Medulla oblongata (tissue), 1 donor: ENCODE data around the gene NFKB1.
"Not testable (repeated sequence)": the region's sequence is repeated elsewhere in the genome, so short reads cannot be mapped to it uniquely, and the experiment has no call there.

Experiments used
- DNase-seq: peaks from one replicate; pipeline ENCODE4 v3.0.0-alpha.2; 2015; ENCODE audit errors: extremely low spot score

NFKB1 gene

DNA sequence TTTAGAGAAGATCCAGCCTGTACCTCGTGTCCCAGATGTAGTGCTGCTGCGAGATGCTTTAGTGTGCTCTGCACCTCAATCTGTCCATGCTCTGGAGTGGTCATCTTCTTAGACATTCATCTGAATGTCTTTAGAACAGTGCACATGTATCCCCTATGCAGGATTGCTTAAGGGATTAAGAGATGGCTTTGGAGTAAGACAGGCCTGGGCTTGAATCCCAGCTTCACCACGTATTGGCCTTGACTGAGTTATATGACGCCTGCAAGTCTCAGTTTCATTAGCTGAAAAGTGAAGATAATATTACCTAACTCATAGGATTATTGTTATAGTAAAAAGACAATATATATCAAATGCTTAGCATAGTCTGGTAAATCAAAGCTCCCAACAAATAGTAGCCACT, 98.3 kb downstream of the NFKB1 start:
- DNase-seq: no peak

GRCh38 chr4:102599886-102600285, 98.7 kb downstream of the NFKB1 start:
- DNase-seq: no peak

- DNase-seq: no peak
Measured at GRCh38 chr4:102600689-102601088, 99.5 kb downstream of the NFKB1 start.

DNA sequence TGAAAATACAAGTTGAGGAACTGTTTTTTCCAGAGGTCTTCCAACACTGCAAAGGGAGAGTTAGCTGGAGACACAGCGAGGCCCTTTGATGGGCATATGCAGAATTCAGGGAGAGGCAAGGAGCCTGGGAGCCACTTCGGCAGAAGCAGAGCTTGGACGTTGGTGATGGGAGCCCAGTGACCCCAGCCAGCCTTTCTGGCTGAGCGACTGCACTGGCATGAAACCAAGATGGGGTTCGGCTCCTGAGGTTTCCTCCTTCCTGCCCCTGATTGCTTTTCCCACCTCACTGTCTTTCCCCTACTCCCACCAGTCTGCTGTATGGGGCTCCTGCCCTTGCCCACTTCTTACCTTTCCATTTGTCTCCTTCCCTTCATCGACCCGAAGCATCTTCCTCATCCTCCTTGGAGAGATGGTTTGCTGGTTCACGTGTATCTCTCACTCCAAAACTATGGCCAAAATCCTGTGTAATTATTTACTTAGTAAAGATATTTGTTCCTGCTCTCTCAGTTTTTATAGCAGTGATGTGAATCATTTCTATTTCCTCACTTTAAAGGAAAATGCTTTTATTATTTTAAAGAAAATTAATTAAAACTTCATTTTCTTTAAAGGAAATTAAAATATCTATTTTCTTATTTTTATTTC, 100.5 kb downstream of the NFKB1 start:
- no peak for DNase-seq

DNA sequence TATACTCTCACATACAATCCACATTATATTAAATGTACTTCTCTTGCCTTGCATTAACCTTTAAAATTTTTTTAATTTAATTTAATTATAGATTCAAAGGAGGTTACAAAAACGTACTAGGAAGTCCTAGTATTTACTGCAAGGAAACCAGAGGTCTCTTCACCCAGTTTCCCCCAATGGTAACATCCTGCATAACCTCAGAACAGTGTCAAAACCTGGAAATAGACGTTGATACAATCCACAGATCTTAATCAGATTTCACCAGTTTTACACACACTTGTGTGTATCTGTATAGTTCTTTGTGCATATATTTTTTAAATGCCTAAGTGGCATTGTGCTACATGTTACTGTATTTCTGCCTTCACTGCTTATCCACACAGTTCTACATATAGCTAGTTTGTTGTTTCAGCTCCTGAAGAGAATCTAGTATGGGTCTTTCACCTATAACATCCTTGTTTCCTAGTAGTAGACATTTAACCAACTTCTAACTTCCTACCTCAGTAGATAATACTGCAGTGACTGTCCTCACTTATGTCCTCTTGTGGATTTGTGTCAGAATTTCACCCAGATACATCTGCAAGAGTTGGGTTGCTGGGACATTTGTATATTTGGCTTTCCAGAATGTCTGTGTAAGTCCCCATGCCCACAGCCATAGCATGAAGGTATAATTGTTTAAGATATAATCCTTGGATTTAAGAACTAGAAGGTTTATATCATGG, 103.2 kb downstream of the NFKB1 start:
- no peak for DNase-seq

DNA sequence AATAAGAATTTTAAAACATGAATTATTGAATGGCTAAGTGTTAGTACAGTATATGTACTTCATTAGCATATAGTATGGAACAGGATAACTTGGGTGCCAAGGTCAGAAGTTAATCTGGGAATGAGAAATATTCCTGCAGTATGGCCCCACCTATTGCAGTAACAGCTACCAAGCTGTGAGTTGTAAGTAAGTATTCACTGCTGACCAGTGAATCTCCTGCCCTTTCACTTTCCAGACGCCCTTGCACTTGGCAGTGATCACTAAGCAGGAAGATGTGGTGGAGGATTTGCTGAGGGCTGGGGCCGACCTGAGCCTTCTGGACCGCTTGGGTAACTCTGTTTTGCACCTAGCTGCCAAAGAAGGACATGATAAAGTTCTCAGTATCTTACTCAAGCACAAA, 105.1 kb downstream of the NFKB1 start:
- no peak for DNase-seq

GRCh38 chr4:102606846-102607450, 105.8 kb downstream of the NFKB1 start:
- peak; percentile 50 for DNase-seq

- no peak for DNase-seq
Measured at GRCh38 chr4:102608190-102608589, 107.0 kb downstream of the NFKB1 start.

DNA sequence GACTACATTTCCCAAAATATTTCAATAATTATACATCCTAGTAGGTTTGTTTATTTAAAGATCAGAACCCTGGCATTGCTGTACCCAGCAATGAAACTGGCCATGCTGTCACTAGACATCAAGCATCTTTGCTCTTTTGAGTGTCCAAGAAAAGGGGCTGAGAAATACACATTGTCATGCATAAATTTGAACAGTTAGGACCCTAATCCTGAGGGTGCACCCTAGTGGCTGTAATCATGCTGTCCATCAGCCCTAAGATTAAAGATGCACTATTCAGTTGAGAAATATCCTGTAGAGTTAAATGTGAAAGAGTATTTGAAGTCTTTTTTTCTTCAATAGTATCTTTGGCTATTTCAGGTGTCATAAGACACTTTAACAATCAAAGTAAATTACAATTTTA, 108.8 kb downstream of the NFKB1 start:
- peak; percentile 30 for DNase-seq

DNA sequence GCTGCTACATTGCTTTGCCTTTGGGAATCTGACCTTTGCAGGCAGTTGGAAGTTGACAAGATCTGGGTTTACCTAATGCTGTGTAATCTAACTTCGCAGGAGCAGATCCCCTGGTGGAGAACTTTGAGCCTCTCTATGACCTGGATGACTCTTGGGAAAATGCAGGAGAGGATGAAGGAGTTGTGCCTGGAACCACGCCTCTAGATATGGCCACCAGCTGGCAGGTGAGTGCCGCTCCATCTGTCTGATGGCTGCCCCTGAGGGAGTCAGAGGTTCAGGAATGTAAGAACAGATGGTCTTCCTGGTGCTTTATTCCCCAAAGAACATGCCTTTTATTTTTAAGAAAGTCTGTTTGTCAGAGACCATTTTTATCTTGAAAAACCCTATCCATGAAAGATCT, 109.3 kb downstream of the NFKB1 start:
- DNase-seq: no peak

- no peak for DNase-seq
Measured at GRCh38 chr4:102612210-102612609, 111.1 kb downstream of the NFKB1 start.

DNA sequence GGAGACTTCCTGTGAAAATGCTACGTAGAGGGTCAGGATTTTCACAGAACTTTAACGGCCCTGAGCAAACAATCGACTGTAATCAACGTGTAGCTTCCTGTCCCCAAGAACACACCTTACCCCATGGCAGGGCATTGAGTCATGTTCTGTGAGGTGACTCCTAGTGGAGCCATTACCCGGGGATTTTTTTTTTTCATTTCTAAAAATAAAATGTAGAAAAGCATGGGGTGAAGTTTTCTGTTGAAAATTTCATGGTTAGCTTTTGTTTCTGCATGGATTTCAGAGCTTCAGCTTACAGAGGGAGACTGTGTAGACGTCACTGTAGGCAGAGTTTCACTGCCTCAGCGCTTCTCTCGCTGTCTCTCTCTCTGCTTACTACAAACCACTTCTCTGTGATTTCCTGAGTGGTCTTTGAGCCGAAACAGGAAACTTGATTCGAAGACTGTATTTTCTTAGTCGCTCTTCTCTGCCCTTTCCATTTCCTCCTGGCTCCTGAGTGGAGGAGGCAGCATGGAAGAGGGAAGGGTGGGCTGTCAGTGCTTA, 111.7 kb downstream of the NFKB1 start:
- peak; percentile 23 for DNase-seq

- no peak for DNase-seq
Measured at GRCh38 chr4:102614801-102615200, 113.6 kb downstream of the NFKB1 start.

GRCh38 chr4:102616636-102617035, 115.5 kb downstream of the NFKB1 start:
- no peak for DNase-seq

DNA sequence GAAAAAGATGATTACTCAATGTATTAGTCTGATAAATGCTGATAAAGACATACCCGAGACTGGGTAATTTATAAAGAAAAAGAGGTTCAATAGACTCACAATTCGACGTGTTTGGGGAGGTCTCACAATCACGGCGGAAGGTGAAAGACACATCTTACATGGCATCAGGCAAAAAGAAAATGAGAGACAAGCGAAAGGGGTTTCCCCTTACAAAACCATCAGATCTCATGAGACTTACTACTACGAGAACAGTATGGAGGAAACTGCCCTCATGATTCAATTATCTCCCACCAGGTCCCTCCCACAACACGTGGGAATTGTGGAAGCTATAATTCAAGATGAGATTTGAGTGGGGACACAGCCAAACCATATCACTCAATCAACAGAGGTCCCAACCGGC, 117.9 kb downstream of the NFKB1 start:
- DNase-seq: not testable (repeated sequence)

DNA sequence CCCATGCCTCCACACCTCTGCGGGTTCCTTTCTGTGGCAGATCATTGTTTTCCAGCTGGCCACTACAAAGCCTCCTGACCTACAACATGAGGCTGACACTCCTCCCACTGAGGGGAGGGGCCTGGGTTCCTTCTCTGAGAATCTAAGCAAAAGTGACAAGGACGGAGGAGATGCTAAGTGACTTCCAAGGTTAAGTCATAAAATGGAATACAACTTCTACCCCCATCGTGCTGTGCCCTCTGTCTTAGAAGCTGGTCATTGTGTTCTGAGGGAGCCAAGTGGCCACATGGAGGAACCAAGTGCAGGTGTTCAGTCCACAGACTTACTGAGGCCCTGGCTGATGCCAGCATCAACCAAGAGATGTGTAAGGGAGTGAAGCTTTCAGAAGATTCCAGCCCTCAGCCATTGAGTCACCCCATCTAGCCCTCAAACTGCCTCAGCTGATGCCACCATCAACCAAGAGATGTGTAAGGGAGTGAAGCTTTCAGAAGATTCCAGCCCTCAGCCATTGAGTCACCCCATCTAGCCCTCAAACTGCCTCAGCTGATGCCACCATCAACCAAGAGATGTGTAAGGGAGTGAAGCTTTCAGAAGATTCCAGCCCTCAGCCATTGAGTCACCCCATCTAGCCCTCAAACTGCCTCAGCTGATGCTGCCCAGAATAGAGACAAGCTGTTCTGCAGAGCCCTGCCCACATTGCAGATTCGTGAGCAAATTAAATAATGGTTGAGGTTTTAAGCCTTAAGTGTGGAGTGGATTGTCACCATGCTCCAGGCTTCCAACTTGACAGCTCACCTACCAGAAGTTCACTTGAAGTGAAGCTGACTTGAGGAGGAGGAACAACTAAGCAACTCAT, 118.8 kb downstream of the NFKB1 start:
- not testable (repeated sequence) for DNase-seq

DNA sequence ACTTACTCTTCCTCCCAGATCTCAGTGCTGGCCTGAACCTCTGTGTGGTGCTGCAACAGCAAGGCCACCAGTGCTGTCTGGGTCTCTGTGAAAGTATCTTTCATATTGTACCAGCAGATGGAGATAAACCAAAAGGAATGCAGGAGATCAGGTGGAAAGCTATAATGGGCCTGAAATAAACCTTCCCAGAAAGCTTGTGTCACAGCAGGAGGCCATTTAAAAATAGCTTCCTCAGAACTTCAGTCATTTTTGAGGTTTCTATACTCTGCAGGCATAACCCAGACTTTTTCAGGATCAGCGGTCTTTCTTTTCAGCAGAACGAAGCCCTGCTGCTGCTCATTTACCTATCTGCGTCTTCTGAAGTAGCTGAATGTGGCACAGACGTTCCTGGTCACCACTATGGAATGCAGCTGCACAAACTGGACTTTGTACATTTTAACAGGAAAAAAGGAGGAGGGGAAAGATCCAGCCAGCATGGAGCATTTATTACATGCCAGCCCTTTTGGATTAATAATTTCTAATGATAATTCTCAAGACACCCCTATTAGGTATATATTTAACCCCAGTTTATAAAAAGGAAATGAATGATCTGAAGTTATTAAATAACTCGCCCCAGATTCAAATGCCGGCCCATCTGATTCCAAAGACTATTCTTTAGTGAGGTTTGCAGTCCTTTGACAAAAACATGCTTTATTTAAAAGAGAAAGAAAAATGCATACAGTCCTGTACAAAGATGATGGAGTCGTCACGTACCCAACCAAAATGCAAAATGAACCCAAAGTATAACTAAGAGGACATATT, 119.7 kb downstream of the NFKB1 start:
- DNase-seq: peak; percentile 81

GRCh38 chr4:102623622-102624021, 122.5 kb downstream of the NFKB1 start:
- peak; percentile 43 for DNase-seq

DNA sequence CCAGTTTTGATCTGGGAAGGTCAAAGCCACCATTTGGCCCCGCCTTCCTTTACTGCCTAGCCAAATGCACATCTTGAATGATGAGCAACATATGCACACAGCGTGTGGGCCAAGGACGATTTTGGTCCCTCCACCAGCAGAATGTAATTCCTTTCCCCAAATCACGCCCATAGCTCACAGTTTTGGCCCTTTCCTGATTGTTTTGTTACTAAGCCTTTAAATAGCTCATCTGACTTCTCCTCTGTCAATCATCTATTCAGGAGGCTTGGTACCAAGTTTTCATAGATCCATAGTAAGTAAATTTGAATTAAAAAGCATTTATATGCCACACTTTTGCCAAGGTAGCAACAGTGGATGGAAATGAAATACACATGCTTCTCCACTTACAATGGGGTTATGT, 123.3 kb downstream of the NFKB1 start:
- no peak for DNase-seq

- peak; percentile 72 for DNase-seq
Measured at GRCh38 chr4:102625232-102625930, 124.2 kb downstream of the NFKB1 start.
